Testis (tissue), 3 donors: ENCODE data around the gene FGF21. TPM values are rescaled to one million over a fixed set of nuclear protein-coding genes. Genes with fewer than 3 reads are reported as not detected.

Source experiments
- DNase-seq: peaks from one replicate; pipeline ENCODE4 v3.0.0-alpha.2; 2019
- H3K27ac ChIP-seq, 2 donors: fragments of 200-600 bp; sonication (generic); one replicate each; pipeline ENCODE4 v1.5.1; 2019
- H3K27me3 ChIP-seq: fragments of 200-600 bp; sonication (generic); one replicate; pipeline ENCODE4 v1.5.1; 2019
- H3K36me3 ChIP-seq: fragments of 200-600 bp; sonication (generic); one replicate; pipeline ENCODE4 v1.5.1; 2017; ENCODE audit warnings: low read depth; ENCODE audit errors: missing control alignments
- H3K4me1 ChIP-seq: fragments of 200-600 bp; sonication (generic); one replicate; pipeline ENCODE4 v1.5.1; 2019
- H3K4me3 ChIP-seq, 2 donors: fragments of 200-600 bp; sonication (generic); one replicate each; pipeline ENCODE4 v1.5.1; 2017 to 2019
- H3K9me3 ChIP-seq: fragments of 200-600 bp; sonication (generic); one replicate; pipeline ENCODE4 v1.5.1; 2017
- POLR2A ChIP-seq: fragments of 450-650 bp; IDR thresholded peaks from one replicate; pipeline ENCODE4 v1.6.1; 2017; ENCODE audit warnings: antibody characterized with exemption, mild to moderate bottlenecking, moderate library complexity
- WGBS, 2 donors: methylation state at CpG; one replicate each; pipeline ENCODE4 v1.1.5; 2018; 5-methylcytosine and 5-hydroxymethylcytosine counted together
- intact Hi-C: fragments of 100-400 bp; cut with DNase I; formaldehyde crosslinking; loops from one replicate; pipeline ENCODE4 v1.15.1; 2023; ENCODE audit warnings: low total_unique reads
- polyA plus RNA-seq: library from polyadenylated mRNA; stranded (reverse); fragments of 350-450 nt; fragmentation: Illumina TruSeq; extraction: RNeasy Lipid Tissue Mini Kit (QIAGEN cat#74804); gene quantifications from one replicate; pipeline ENCODE4 v1.2.3, GENCODE V29; 2014; ENCODE audit warnings: low read depth, low replicate concordance; ENCODE audit not compliant: insufficient read depth
- total RNA-seq, 2 donors: library from RNA; depleted of rRNA; stranded (reverse); fragments of >200 nt; gene quantifications; one replicate each; pipeline ENCODE4 v1.2.3, GENCODE V29; 2016
- TF ChIP-seq, protein P1 (sequence below), 3 experiments: fragments of 450-650 bp in 2 of 3; fragments of 200-600 bp in 1 of 3; sonication (generic) in 1 of 3; IDR thresholded peaks; one replicate each; pipeline ENCODE4 v1.5.1; 2016 to 2019; ENCODE audit warnings: antibody characterized with exemption in 3 of 3, mild to moderate bottlenecking in 2 of 3, moderate library complexity in 1 of 3

FGF21 gene
- total and polyA plus RNA-seq, 3 donors from 2014 or later, result not detected

DNA sequence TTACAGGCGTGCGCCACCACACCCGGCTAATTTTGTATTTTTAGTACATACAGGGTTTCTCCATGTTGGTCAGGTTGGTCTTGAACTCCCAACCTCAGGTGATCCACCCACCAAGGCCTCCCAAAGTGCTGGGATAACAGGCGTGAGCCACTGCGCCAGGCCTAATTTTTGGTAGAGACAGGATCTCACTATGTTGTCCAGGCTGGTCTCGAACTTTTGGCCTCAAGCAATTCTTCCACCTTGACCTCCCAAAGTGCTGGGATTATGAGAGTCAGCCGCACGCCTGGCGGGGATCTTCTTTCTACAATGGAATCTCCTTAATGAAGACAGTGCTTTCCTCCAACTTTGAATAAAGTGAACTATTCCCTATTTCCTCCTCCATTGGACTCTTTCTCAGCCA is 20.7 kb upstream of the FGF21 start:
- no peak for TF ChIP-seq POLR2A
- TF ChIP-seq, protein P1, sequence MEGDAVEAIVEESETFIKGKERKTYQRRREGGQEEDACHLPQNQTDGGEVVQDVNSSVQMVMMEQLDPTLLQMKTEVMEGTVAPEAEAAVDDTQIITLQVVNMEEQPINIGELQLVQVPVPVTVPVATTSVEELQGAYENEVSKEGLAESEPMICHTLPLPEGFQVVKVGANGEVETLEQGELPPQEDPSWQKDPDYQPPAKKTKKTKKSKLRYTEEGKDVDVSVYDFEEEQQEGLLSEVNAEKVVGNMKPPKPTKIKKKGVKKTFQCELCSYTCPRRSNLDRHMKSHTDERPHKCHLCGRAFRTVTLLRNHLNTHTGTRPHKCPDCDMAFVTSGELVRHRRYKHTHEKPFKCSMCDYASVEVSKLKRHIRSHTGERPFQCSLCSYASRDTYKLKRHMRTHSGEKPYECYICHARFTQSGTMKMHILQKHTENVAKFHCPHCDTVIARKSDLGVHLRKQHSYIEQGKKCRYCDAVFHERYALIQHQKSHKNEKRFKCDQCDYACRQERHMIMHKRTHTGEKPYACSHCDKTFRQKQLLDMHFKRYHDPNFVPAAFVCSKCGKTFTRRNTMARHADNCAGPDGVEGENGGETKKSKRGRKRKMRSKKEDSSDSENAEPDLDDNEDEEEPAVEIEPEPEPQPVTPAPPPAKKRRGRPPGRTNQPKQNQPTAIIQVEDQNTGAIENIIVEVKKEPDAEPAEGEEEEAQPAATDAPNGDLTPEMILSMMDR (IDR thresholded peaks at IDR 0.05), result no peak
- DNase-seq, result no peak
- intact Hi-C loops, result no loop called here
- Histone ChIP-seq H3K27ac (no peak overlapping the region), H3K4me1 (no peaks in the 10 kb centered on the region), H3K36me3 (no peaks in the 10 kb centered on the region), H3K9me3 (no peaks in the 10 kb centered on the region), H3K27me3 (no peaks in the 10 kb centered on the region), H3K4me3 (no peak overlapping the region)
- WGBS, 2 donors, result 79 to 85% methylated on average over 9 of the region's 9 CpGs

DNA sequence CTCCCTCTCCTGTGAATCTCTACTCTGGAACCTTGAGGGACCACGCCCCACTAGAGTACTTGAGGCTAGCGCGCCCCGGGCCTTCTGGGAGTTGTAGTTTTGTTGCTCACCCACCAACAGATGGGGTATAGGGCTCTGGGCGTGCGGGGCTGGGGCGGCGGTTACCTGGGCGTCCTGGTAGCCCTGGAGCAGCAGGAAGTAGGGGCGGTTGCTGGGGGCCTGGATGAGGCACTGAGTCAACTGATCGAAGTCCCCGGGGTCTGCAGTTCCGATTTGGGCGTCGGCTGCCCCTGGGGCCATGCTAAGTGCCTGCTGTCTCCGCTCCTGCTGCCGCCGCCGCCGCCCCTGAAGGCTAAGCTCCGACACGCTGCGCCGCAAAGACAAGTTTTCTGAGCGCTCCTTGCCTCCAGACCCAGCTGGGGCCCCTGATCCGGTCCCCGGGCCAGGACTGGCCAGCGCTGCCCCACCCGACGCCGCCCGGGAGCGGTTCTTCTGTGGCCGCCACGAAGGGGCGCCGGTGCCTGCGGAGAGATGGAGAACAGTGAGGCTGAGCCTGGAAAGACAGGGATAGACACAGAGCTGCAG is 20.2 kb upstream of the FGF21 start:
- H3K27me3 ChIP-seq, result no peaks in the 10 kb centered on the region
- H3K4me1 ChIP-seq, result no peaks in the 10 kb centered on the region
- peak overlapping the region in 1 of 2 donors; percentile 2 for H3K4me3 ChIP-seq
- 31 to 39% methylated on average over 21 to 37 of the region's 38 CpGs for WGBS, 2 donors
- intact Hi-C loops, result no loop called here
- H3K27ac ChIP-seq, result no peak overlapping the region
- TF ChIP-seq POLR2A, result no peak
- TF ChIP-seq, protein P1 (IDR thresholded peaks at IDR 0.05), result no peak
- DNase-seq, result no peak
- H3K9me3 ChIP-seq, result no peaks in the 10 kb centered on the region
- H3K36me3 ChIP-seq, result no peaks in the 10 kb centered on the region

DNA sequence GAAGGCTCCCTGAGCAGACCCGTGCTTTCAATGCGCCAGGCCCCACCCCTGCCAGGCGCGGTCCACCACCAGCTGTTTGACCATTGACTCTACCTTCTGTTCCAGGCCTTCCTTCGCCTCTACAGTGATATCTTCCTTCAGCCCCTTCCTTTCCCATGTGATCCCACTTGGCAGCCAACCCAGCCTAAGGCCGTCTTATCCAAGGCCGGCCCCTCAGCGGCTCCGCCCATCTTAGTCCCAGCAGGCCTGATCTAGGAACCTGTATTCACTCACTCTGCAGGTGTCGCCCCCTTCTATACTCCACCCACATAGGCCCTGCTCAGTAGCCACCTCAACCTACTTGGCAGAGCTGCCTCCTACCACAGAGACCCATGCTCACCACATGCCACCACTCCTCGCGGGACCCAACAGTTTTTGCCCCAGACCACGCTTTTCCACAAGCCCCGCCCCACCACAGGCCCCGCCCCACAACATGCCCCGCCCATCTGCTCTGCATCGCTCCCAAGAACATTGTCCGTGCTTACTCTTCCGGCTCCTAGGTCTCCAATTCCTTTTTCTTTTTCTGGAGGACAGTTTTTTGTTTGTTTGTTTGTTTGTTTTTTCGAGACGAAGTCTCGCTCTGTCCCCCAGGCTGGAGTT is 17.8 kb upstream of the FGF21 start:
- WGBS, 2 donors, result 47% methylated on average over 22 of the region's 22 CpGs
- H3K4me3 ChIP-seq, result no peak overlapping the region
- no peak overlapping the region for H3K27ac ChIP-seq
- intact Hi-C loops, result no loop called here
- H3K27me3 ChIP-seq, result no peaks in the 10 kb centered on the region
- TF ChIP-seq POLR2A, result no peak
- TF ChIP-seq, protein P1 (IDR thresholded peaks at IDR 0.05), result no peak
- DNase-seq, result no peak
- H3K9me3 ChIP-seq, result no peaks in the 10 kb centered on the region
- no peaks in the 10 kb centered on the region for H3K4me1 ChIP-seq
- no peaks in the 10 kb centered on the region for H3K36me3 ChIP-seq

DNA sequence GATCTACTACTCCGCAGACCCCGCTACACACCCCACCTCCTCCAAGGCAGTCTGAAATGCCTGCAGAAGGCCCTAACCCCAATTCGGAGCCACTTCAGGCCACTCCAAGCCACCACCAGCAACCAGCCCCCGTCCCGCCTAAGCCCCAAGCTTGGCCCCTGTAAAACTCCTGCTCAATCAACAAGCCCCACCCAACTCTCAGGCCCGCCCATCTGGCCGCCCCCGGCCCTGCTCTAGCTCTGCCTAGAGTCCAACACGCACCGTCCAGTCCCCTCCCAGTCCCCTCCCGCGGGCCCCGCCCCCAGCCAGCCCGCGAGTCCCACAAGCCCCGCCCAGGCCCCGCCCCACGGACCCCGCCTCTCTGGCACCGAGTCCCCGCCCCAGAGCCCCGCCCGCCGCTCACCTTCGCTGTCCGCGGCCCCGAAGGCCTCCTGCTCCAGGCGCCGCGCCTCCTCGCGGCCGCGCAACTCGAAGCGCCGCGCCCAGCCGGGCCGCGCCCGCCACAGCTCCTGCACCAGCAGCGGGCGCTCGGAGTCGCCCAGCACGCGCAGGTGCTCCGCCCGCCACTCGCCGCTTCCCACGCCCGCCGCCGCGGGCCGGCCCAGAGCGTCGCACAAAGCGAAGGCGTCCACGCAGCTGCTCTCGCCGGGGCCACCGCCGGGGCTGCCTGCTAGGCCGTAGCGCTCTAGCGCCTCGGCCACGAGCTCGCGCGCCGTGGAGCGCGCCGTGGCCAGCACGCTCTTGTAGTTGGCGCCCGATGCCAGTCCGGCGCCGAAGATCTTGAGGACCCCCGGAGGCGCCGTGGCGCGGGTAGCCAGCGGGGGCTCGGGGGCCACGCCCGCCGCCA is 16.5 kb upstream of the FGF21 start:
- peak overlapping the region; percentile 52 to 54 for H3K4me3 ChIP-seq
- 2 to 13% methylated on average over 13 to 92 of the region's 96 CpGs for WGBS, 2 donors
- intact Hi-C loops, result no loop called here
- TF ChIP-seq, protein P1 (IDR thresholded peaks at IDR 0.05), result peak; percentile 11 to 45 (median 18)
- no peak for TF ChIP-seq POLR2A
- H3K4me1 ChIP-seq, result no peaks in the 10 kb centered on the region
- H3K9me3 ChIP-seq, result no peaks in the 10 kb centered on the region
- H3K36me3 ChIP-seq, result no peaks in the 10 kb centered on the region
- peak overlapping the region in 1 of 2 donors; percentile 59 for H3K27ac ChIP-seq
- peak; percentile 94 for DNase-seq
- H3K27me3 ChIP-seq, result no peaks in the 10 kb centered on the region
